OCI-LY7 (cell line): ENCODE measurements around the gene ANO8. TPM values are rescaled to one million over a fixed set of nuclear protein-coding genes. Genes with fewer than 3 reads are reported as not detected.

Experiments used
- BruUV-seq: library from RNA; stranded (reverse); fragments of 400-500 nt; replicated peaks from 2 replicates; lab custom pipeline; 2021; lab: Mats Ljungman, UMichigan
- CTCF ChIA-PET: fragments of 300-600 bp; sonication (Branson Sonifier 250); formaldehyde crosslinking; loops from one replicate; lab custom pipeline; 2022; ENCODE audit warnings: antibody characterized with exemption; ENCODE audit not compliant: unreplicated experiment; lab: Charles Lee
- POLR2A ChIA-PET: fragments of 300-600 bp; sonication (Branson Sonifier 250); formaldehyde crosslinking; loops from one replicate; lab custom pipeline; 2022; ENCODE audit warnings: antibody characterized with exemption; lab: Charles Lee
- DNase-seq: peaks from one replicate; pipeline ENCODE4 v3.0.0-alpha.2; 2015; ENCODE audit warnings: low spot score
- H2AFZ ChIP-seq: fragments of 200-600 bp; sonication (generic), shearing (Covaris generic); 2 replicates; pipeline ENCODE4 v1.6.1; 2014; ENCODE audit warnings: mild to moderate bottlenecking, antibody characterized with exemption, low read length, moderate library complexity
- H3K27ac ChIP-seq: fragments of 200-600 bp; sonication (generic); 2 replicates; pipeline ENCODE4 v1.5.1; 2014; ENCODE audit warnings: mixed run types, low read depth, mild to moderate bottlenecking, moderate library complexity, low read length, inconsistent platforms; ENCODE audit not compliant: poor library complexity, severe bottlenecking
- H3K36me3 ChIP-seq: fragments of 200-600 bp; sonication (generic); 2 replicates; pipeline ENCODE4 v1.6.1; 2014; ENCODE audit warnings: mild to moderate bottlenecking, antibody characterized with exemption, low read length, moderate library complexity, mixed read lengths; ENCODE audit not compliant: insufficient read depth
- H3K4me1 ChIP-seq: fragments of 200-600 bp; sonication (generic); 2 replicates; pipeline ENCODE4 v1.5.1; 2014; ENCODE audit warnings: mild to moderate bottlenecking, low read length; ENCODE audit not compliant: insufficient read depth, poor library complexity, severe bottlenecking
- H3K4me2 ChIP-seq: fragments of 200-600 bp; sonication (generic); 2 replicates; pipeline ENCODE4 v1.6.1; 2014; ENCODE audit warnings: mild to moderate bottlenecking, low read length
- H3K4me3 ChIP-seq: fragments of 200-600 bp; sonication (generic); 2 replicates; pipeline ENCODE4 v1.5.1; 2014; ENCODE audit warnings: mild to moderate bottlenecking, low read depth, low read length; ENCODE audit not compliant: poor library complexity, severe bottlenecking
- H3K79me2 ChIP-seq: fragments of 200-600 bp; sonication (generic); 2 replicates; pipeline ENCODE4 v1.6.1; 2016; ENCODE audit warnings: low read depth, mild to moderate bottlenecking, low read length, moderate library complexity, mixed read lengths; ENCODE audit not compliant: insufficient read depth
- H3K9me2 ChIP-seq: fragments of 200-600 bp; sonication (generic); 2 replicates; pipeline ENCODE4 v1.6.1; 2016; ENCODE audit warnings: mild to moderate bottlenecking, low read length, mixed read lengths; ENCODE audit not compliant: insufficient read depth
- H3K9me3 ChIP-seq: fragments of 200-600 bp; sonication (generic); 2 replicates; pipeline ENCODE4 v1.6.1; 2014; ENCODE audit warnings: mild to moderate bottlenecking, mixed run types, low read length, mixed read lengths
- H4K20me1 ChIP-seq: fragments of 200-600 bp; sonication (generic); 2 replicates; pipeline ENCODE4 v1.6.1; 2014; ENCODE audit warnings: mild to moderate bottlenecking, antibody characterized with exemption, low read length, moderate library complexity, mixed read lengths; ENCODE audit not compliant: insufficient read depth
- EZH2phosphoT487 ChIP-seq: fragments of 200-600 bp; sonication (generic); IDR thresholded peaks from 2 replicates; pipeline ENCODE4 v1.6.1; 2018; ENCODE audit warnings: low read depth, borderline replicate concordance, mild to moderate bottlenecking, mixed run types, antibody characterized with exemption, low read length, moderate library complexity, mixed read lengths
- intact Hi-C: fragments of 100-400 bp; cut with micrococcal nuclease; formaldehyde crosslinking; loops from one replicate; pipeline ENCODE4 v1.10.0; 2022; ENCODE audit not compliant: unreplicated experiment
- total RNA-seq, 2 experiments: library from RNA; depleted of rRNA in 1 of 2; stranded (reverse); fragments of >200 nt in 1 of 2; shearing (Covaris generic) in 1 of 2; gene quantifications; 2 replicates each; pipeline ENCODE4 v1.2.3, GENCODE V29; 2014 to 2022
- TF ChIP-seq, protein P1 (sequence below): fragments of 200-600 bp; sonication (generic); conservative IDR thresholded peaks from 2 replicates; pipeline ENCODE4 v1.5.1; 2014; ENCODE audit warnings: mild to moderate bottlenecking, antibody characterized with exemption, low read length, moderate library complexity, mixed read lengths

Gene ANO8
- total RNA-seq, 2 experiments from 2014 or later, result 4.3 to 13.5 TPM

DNA sequence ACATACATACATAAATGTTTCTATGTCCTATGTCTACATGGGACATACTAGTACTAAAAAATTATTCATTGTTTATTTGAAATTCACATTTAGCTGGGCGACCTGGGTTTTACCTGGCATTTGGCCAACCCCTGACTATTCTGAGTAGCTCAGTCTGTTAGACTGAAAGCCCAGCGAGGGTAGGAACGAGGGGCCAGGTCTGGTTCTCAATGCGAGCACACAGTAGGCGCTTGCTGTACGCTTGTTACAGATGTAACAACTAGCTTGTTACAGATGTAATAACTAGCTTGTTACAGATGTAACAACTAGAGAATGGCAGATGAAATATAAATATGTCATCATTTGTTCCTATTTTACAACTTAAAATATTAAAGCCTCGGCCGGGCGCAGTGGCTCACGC lies 920 bp upstream of the ANO8 start:
- intact Hi-C loops, result loop anchor here (1.0 kb wide), 1 partner anchor 43 kb away; no protein-coding TSS in a partner anchor
- ChIA-PET POLR2A (interaction anchor here (0.9 to 1.0 kb wide), 2 partner anchors 26 to 84 kb away, joined by 3 to 5 read pairs; partner anchors contain the start of gene DDA1), CTCF (no interaction called here)
- no peak for TF ChIP-seq EZH2phosphoT487
- TF ChIP-seq, protein P1, sequence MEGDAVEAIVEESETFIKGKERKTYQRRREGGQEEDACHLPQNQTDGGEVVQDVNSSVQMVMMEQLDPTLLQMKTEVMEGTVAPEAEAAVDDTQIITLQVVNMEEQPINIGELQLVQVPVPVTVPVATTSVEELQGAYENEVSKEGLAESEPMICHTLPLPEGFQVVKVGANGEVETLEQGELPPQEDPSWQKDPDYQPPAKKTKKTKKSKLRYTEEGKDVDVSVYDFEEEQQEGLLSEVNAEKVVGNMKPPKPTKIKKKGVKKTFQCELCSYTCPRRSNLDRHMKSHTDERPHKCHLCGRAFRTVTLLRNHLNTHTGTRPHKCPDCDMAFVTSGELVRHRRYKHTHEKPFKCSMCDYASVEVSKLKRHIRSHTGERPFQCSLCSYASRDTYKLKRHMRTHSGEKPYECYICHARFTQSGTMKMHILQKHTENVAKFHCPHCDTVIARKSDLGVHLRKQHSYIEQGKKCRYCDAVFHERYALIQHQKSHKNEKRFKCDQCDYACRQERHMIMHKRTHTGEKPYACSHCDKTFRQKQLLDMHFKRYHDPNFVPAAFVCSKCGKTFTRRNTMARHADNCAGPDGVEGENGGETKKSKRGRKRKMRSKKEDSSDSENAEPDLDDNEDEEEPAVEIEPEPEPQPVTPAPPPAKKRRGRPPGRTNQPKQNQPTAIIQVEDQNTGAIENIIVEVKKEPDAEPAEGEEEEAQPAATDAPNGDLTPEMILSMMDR, result no peak
- H3K27ac ChIP-seq, result no peak overlapping the region
- DNase-seq, result no peak
- peak overlapping the region; percentile 97 for H3K4me2 ChIP-seq
- peaks cover 11% of the 10 kb centered on the region; the same call in 1 of the 2 replicates for H3K36me3 ChIP-seq
- no peaks in the 10 kb centered on the region for H3K9me3 ChIP-seq
- H3K79me2 ChIP-seq, result peaks cover 12% of the 10 kb centered on the region; the same call in 1 of the 2 replicates
- H4K20me1 ChIP-seq, result peaks cover 7% of the 10 kb centered on the region; the same call in 1 of the 2 replicates
- no peaks in the 10 kb centered on the region for H3K9me2 ChIP-seq
- peaks cover 39% of the 10 kb centered on the region for H3K4me1 ChIP-seq
- no TSS peak for BruUV-seq
- no peak overlapping the region for H2AFZ ChIP-seq
- no peak overlapping the region for H3K4me3 ChIP-seq

DNA sequence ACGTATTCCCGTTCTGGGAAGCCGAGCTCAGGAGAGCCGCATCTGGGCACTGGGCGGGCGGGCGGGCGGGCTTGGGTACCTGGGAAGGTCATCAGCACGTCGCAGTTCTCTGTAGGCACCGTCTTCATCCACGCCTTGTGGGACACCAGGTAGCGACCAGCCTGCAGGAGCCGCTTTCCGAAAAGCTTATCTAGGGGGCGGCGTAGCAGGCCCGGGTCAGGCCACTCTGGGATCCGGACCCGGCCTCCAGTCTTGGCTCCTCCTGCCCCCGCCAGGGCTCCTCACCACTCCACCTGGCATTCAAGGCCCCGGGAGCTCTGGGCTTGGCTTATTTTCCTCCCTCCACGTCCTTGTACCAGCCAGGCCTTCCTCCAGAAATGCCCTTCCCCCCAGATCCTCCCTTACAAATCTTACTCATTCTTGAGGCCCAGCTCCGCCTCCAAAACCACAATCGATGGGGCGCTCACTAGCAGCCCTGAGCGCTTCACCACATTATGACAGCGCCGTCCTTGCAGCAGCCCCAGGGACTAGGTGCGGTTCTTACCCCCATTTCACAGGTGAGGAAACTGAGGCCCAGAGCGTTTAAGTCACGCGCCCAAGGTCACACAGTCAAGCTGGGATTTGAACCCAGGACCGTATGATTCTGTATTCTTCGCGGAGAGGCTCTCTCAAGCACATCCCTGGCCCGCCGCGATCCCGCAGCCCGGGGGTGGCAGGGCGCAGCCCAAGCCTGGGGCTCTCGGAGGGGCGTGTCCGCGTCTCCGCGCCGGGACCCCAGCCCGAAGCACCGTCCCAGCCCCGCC lies 843 bp downstream of the ANO8 start:
- TF ChIP-seq, protein P1, result 0 out of 2 replicates have a peak, but pooled peaks have one; percentile 27
- no peak for TF ChIP-seq EZH2phosphoT487
- no peaks in the 10 kb centered on the region for H3K9me3 ChIP-seq
- intact Hi-C loops, result loop anchor here (1.0 kb wide), 1 partner anchor 25 kb away; the partner anchor contains the start of gene DDA1
- peak overlapping the region; percentile 38 for H3K27ac ChIP-seq
- ChIA-PET POLR2A (interaction anchor here (0.5 to 2.4 kb wide), 3 partner anchors 9 to 209 kb away, joined by 3 to 15 read pairs (median 4); partner anchors contain the start of gene DDA1), CTCF (interaction anchor here (2.0 kb wide), 1 partner anchor 25 kb away, joined by 8 read pairs; the partner anchor contains the start of gene DDA1)
- peaks cover 3% of the 10 kb centered on the region; the same call in 1 of the 2 replicates for H3K36me3 ChIP-seq
- peaks cover 6% of the 10 kb centered on the region; the same call in 1 of the 2 replicates for H4K20me1 ChIP-seq
- H3K9me2 ChIP-seq, result no peaks in the 10 kb centered on the region
- H2AFZ ChIP-seq, result peak overlapping the region; percentile 75; the same call in 1 of the 2 replicates
- peak overlapping the region; percentile 86 for H3K4me3 ChIP-seq
- H3K79me2 ChIP-seq, result peaks cover 9% of the 10 kb centered on the region; the same call in 1 of the 2 replicates
- peak; percentile 47 for DNase-seq
- peaks cover 32% of the 10 kb centered on the region for H3K4me1 ChIP-seq
- peak overlapping the region; percentile 97 for H3K4me2 ChIP-seq
- no TSS peak for BruUV-seq
